HCT116 (cell line): Measurements from ENCODE around the gene SDK2. TPM values are rescaled to one million over a fixed set of nuclear protein-coding genes. Genes with fewer than 3 reads are reported as not detected.

Experiments
- ATAC-seq: fragments of 200-7000 bp; cut with Tn5 transposase; 2 replicates; pipeline ENCODE4 v1.9.1; 2020; ENCODE audit warnings: mild to moderate bottlenecking, moderate library complexity
- BruUV-seq: library from RNA; stranded (reverse); fragments of 400-500 nt; replicated peaks from 2 replicates; lab custom pipeline; 2021; lab: Mats Ljungman, UMichigan
- CTCF ChIA-PET: fragments of 300-600 bp; sonication (Branson Sonifier 250); formaldehyde crosslinking; loops from one replicate; lab custom pipeline; 2021; ENCODE audit warnings: antibody characterized with exemption; lab: Charles Lee
- POLR2A ChIA-PET: fragments of 300-600, 350-600 bp; sonication (Branson Sonifier 250); formaldehyde crosslinking; loops from one replicate; lab custom pipeline; 2021; ENCODE audit warnings: antibody characterized with exemption; lab: Charles Lee
- RAD21 ChIA-PET, 2 experiments: fragments of 300-600 bp; sonication (Branson Sonifier 250); formaldehyde crosslinking; loops; one replicate each; lab custom pipeline; 2023; ENCODE audit warnings: low total read pairs in 2 of 2; ENCODE audit not compliant: uncharacterized antibody in 2 of 2, unreplicated experiment in 2 of 2, low non-redundant PET in 1 of 2; lab: Charles Lee
- DNase-seq: peaks from one replicate; pipeline ENCODE4 v3.0.0-alpha.2; 2010; ENCODE audit warnings: low read depth, low spot score
- H2AFZ ChIP-seq: fragments of 200-600 bp; shearing (Covaris generic), sonication (generic); 2 replicates; pipeline ENCODE4 v1.6.1; 2017; ENCODE audit warnings: low read depth, mixed run types, mixed read lengths, antibody characterized with exemption, low read length; ENCODE audit not compliant: poor library complexity, severe bottlenecking
- H3K27ac ChIP-seq: 2 replicates; pipeline ENCODE4 v1.5.1; 2012; ENCODE audit warnings: low read depth, low read length
- H3K27me3 ChIP-seq: fragments of 200-600 bp; sonication (generic); 2 replicates; pipeline ENCODE4 v1.6.1; 2016; ENCODE audit warnings: mixed run types, low read length, mixed read lengths; ENCODE audit not compliant: insufficient read depth
- H3K36me3 ChIP-seq, 2 experiments: fragments of 200-500 bp in 1 of 2; fragments of 200-600 bp in 1 of 2; sonication (Bioruptor generic) in 1 of 2; sonication (generic) in 1 of 2; 2 replicates each; pipeline versions ENCODE4 v1.5.1 to v1.6.1; 2014 to 2016; ENCODE audit warnings: low read length in 2 of 2, inconsistent platforms in 1 of 2, mixed read lengths in 1 of 2, mixed run types in 1 of 2; ENCODE audit not compliant: insufficient read depth in 2 of 2, control insufficient read depth in 1 of 2
- H3K4me1 ChIP-seq, 2 experiments: fragments of 200-600 bp in 1 of 2; sonication (generic) in 1 of 2; 2 replicates each; pipeline versions ENCODE4 v1.5.1 to v1.6.1; 2012 to 2017; ENCODE audit warnings: low read length in 2 of 2, inconsistent platforms in 1 of 2, mild to moderate bottlenecking in 1 of 2, mixed read lengths in 1 of 2, mixed run types in 1 of 2, moderate library complexity in 1 of 2; ENCODE audit not compliant: insufficient read depth in 2 of 2, control insufficient read depth in 1 of 2
- H3K4me2 ChIP-seq: fragments of 200-600 bp; sonication (generic); 2 replicates; pipeline ENCODE4 v1.6.1; 2017; ENCODE audit warnings: mixed run types, low read length, mixed read lengths
- H3K4me3 ChIP-seq, 2 experiments: fragments of 200-600 bp in 1 of 2; sonication (generic) in 1 of 2; replicated peaks in 1 of 2; 2 replicates each; pipeline ENCODE4 v1.5.1; 2011 to 2016; ENCODE audit warnings: low read length in 2 of 2, control low read depth in 1 of 2, low read depth in 1 of 2, mild to moderate bottlenecking in 1 of 2, mixed read lengths in 1 of 2, mixed run types in 1 of 2
- H3K79me2 ChIP-seq: fragments of 200-600 bp; sonication (generic); 2 replicates; pipeline ENCODE4 v1.6.1; 2017; ENCODE audit warnings: mild to moderate bottlenecking, mixed run types, low read length, moderate library complexity, mixed read lengths; ENCODE audit not compliant: insufficient read depth
- H3K9ac ChIP-seq: fragments of 200-600 bp; sonication (generic); 2 replicates; pipeline ENCODE4 v1.6.1; 2016; ENCODE audit warnings: low read length, mixed read lengths
- H3K9me2 ChIP-seq: fragments of 200-600 bp; sonication (generic), shearing (Covaris generic); 2 replicates; pipeline ENCODE4 v1.6.1; 2017; ENCODE audit warnings: mixed run types, mild to moderate bottlenecking, moderate library complexity; ENCODE audit not compliant: insufficient read depth
- H3K9me3 ChIP-seq, 2 experiments: fragments of 200-500 bp in 1 of 2; fragments of 200-600 bp in 1 of 2; sonication (Bioruptor generic) in 1 of 2; sonication (generic) in 1 of 2; 2 replicates each; pipeline ENCODE4 v1.6.1; 2014 to 2017; ENCODE audit warnings: low read length in 2 of 2, mixed read lengths in 2 of 2, inconsistent platforms in 1 of 2, low read depth in 1 of 2, mild to moderate bottlenecking in 1 of 2, mixed run types in 1 of 2, moderate library complexity in 1 of 2; ENCODE audit not compliant: control insufficient read depth in 1 of 2, insufficient read depth in 1 of 2
- H4K20me1 ChIP-seq: fragments of 200-600 bp; sonication (generic), shearing (Covaris generic); 2 replicates; pipeline ENCODE4 v1.6.1; 2017; ENCODE audit warnings: mixed run types, mild to moderate bottlenecking, moderate library complexity; ENCODE audit not compliant: insufficient read depth
- ELF1 ChIP-seq: IDR thresholded peaks from 2 replicates; pipeline ENCODE4 v1.6.1; 2012; ENCODE audit warnings: low read depth, borderline replicate concordance
- EZH2 ChIP-seq: fragments of 200-600 bp; sonication (generic); IDR thresholded peaks from 2 replicates; pipeline ENCODE4 v1.6.1; 2017; ENCODE audit warnings: antibody characterized with exemption, mixed run types
- EZH2phosphoT487 ChIP-seq: fragments of 200-600 bp; IDR thresholded peaks from 2 replicates; pipeline ENCODE4 v1.6.1; 2018; ENCODE audit warnings: antibody characterized with exemption, borderline replicate concordance
- FOSL1 ChIP-seq: IDR thresholded peaks from 2 replicates; pipeline ENCODE4 v1.6.1; 2012; ENCODE audit warnings: low read depth
- JUND ChIP-seq: IDR thresholded peaks from 2 replicates; pipeline ENCODE4 v1.6.1; 2012
- POLR2AphosphoS5 ChIP-seq: IDR thresholded peaks from 2 replicates; pipeline ENCODE4 v1.6.1; 2011; ENCODE audit warnings: mild to moderate bottlenecking, low read depth, low read length, moderate library complexity
- RAD21 ChIP-seq: IDR thresholded peaks from 2 replicates; pipeline ENCODE4 v1.6.1; 2012; ENCODE audit warnings: low read depth, mild to moderate bottlenecking
- SIN3A ChIP-seq: IDR thresholded peaks from 2 replicates; pipeline ENCODE4 v1.6.1; 2012; ENCODE audit warnings: low read depth
- SP1 ChIP-seq: IDR thresholded peaks from 2 replicates; pipeline ENCODE4 v1.6.1; 2012; ENCODE audit warnings: low read depth
- YY1 ChIP-seq: IDR thresholded peaks from 2 replicates; pipeline ENCODE4 v1.6.1; 2011; ENCODE audit warnings: low read length, low read depth, moderate library complexity, mild to moderate bottlenecking; ENCODE audit not compliant: insufficient replicate concordance; ENCODE audit errors: extremely low read depth
- ZNF274 ChIP-seq: fragments of 200-500 bp; sonication (Bioruptor generic); IDR thresholded peaks from 2 replicates; pipeline ENCODE4 v1.6.1; 2014; ENCODE audit warnings: mild to moderate bottlenecking, low read depth, low read length, inconsistent platforms
- intact Hi-C: fragments of 100-400 bp; cut with micrococcal nuclease; formaldehyde crosslinking; loops from 2 replicates; pipeline ENCODE4 v1.10.0; 2022
- total RNA-seq: library from RNA; stranded (reverse); gene quantifications from one replicate; pipeline ENCODE4 v1.2.1, GENCODE V29; 2021; ENCODE audit not compliant: unreplicated experiment
- TF ChIP-seq, protein P1 (sequence below): IDR thresholded peaks from 2 replicates; pipeline ENCODE4 v1.6.1; 2012
- TF ChIP-seq, protein P2 (sequence below): IDR thresholded peaks from 2 replicates; pipeline ENCODE4 v1.6.1; 2012
- TF ChIP-seq, protein P3 (sequence below): IDR thresholded peaks from 2 replicates; pipeline ENCODE4 v1.6.1; 2011; ENCODE audit warnings: mild to moderate bottlenecking, low read length, moderate library complexity; ENCODE audit not compliant: insufficient replicate concordance; ENCODE audit errors: extremely low read depth

SDK2 gene
- total RNA-seq, 1 experiment from 2014 or later = 0.10 TPM

DNA sequence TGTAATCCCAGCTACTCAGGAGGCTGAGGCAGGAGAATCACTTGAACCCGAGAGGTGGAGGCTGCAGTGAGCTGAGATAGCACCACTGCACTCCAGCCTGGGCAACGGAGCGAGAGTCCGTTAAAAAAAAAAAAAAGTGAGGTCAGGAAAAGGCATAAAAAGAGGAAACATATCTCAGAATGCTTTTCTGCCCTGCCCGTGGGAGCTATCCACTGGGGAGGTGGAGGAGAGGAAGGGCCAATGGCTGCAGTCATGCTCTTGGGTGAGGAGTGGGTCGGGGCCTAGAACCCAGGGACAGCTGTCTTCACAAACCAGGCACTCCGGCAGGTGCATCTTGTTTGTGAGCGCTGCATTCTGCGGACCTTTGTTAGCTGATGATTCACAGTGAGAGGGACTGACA lies 272.4 kb downstream of the SDK2 start:
- DNase-seq (no peak), ATAC-seq (no peak)
- H3K4me2 ChIP-seq = no peak overlapping the region
- no peak overlapping the region for H2AFZ ChIP-seq
- no peaks in the 10 kb centered on the region for H3K9me2 ChIP-seq
- no peaks in the 10 kb centered on the region for H3K79me2 ChIP-seq
- no peaks in the 10 kb centered on the region for H3K36me3 ChIP-seq
- peaks cover 31% of the 10 kb centered on the region; the same call in 1 of the 2 replicates for H3K27me3 ChIP-seq
- POLR2A ChIA-PET = no interaction called here
- no peak overlapping the region for H3K27ac ChIP-seq
- CTCF ChIA-PET = interaction anchor here (1.2 to 4.0 kb wide), 4 partner anchors 10 to 645 kb away, joined by 4 to 180 read pairs (median 17); partner anchors contain the start of gene CDC42EP4
- TF ChIP-seq, protein P1, sequence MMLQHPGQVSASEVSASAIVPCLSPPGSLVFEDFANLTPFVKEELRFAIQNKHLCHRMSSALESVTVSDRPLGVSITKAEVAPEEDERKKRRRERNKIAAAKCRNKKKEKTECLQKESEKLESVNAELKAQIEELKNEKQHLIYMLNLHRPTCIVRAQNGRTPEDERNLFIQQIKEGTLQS = no peak
- TF ChIP-seq POLR2AphosphoS5 (no peak), RAD21 (no peak), EZH2 (no peak), JUND (no peak)
- TF ChIP-seq, protein P2, sequence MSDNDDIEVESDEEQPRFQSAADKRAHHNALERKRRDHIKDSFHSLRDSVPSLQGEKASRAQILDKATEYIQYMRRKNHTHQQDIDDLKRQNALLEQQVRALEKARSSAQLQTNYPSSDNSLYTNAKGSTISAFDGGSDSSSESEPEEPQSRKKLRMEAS = no peak
- RAD21 ChIA-PET = interaction anchor here in 1 of 2 experiments (0.6 kb wide), 1 partner anchor 63 kb away, joined by 4 read pairs; no protein-coding TSS in a partner anchor
- no peaks in the 10 kb centered on the region for H3K9me3 ChIP-seq
- intact Hi-C loops = loop anchor here (5.0 kb wide), 1 partner anchor 815 kb away; no protein-coding TSS in a partner anchor
- H3K4me1 ChIP-seq = no peaks in the 10 kb centered on the region
- no peak overlapping the region for H3K9ac ChIP-seq
- no TSS peak for BruUV-seq
- no peaks in the 10 kb centered on the region for H4K20me1 ChIP-seq
- H3K4me3 ChIP-seq = no peak overlapping the region

DNA sequence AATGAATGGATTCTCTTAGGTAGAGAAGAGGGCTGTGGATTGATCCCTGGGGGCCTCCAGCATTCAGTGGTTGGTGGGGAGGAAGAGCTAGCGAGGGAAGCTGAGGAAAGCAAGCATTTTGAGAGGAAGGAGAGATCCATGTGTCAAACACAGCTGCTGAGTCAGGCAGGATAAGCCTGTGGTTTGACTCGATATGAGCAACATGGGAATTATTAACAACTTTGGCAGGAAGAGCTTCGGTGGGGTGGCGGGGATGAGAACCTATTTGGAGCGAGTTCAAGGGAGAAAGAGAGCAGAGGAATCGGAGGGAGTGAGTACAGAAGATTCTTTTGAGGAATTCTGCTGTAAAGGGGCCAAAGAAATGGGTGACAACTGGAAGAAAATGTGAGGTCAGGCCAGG lies 273.0 kb downstream of the SDK2 start:
- no peaks in the 10 kb centered on the region for H3K9me2 ChIP-seq
- no peaks in the 10 kb centered on the region for H3K9me3 ChIP-seq
- no peak overlapping the region for H2AFZ ChIP-seq
- DNase-seq (no peak), ATAC-seq (no peak)
- ChIA-PET CTCF (interaction anchor here (1.2 to 4.0 kb wide), 6 partner anchors 10 to 644 kb away, joined by 4 to 180 read pairs (median 11); partner anchors contain the start of genes CDC42EP4 and COG1), RAD21 (interaction anchor here (0.6 to 3.0 kb wide), 3 partner anchors 63 to 116 kb away, joined by 4 to 43 read pairs (median 4); no protein-coding TSS in a partner anchor), POLR2A (no interaction called here)
- no peaks in the 10 kb centered on the region for H3K4me1 ChIP-seq
- H3K36me3 ChIP-seq = no peaks in the 10 kb centered on the region
- peaks cover 31% of the 10 kb centered on the region; the same call in 1 of the 2 replicates for H3K27me3 ChIP-seq
- H3K27ac ChIP-seq = no peak overlapping the region
- intact Hi-C loops = loop anchor here (5.0 kb wide), 1 partner anchor 814 kb away; no protein-coding TSS in a partner anchor
- no peak overlapping the region for H3K4me2 ChIP-seq
- H3K9ac ChIP-seq = no peak overlapping the region
- H3K79me2 ChIP-seq = no peaks in the 10 kb centered on the region
- no peak overlapping the region for H3K4me3 ChIP-seq
- no TSS peak for BruUV-seq
- TF ChIP-seq ELF1 (no peak), SIN3A (no peak), YY1 (no peak), SP1 (no peak), FOSL1 (no peak), EZH2phosphoT487 (no peak), ZNF274 (no peak)
- TF ChIP-seq, protein P3, sequence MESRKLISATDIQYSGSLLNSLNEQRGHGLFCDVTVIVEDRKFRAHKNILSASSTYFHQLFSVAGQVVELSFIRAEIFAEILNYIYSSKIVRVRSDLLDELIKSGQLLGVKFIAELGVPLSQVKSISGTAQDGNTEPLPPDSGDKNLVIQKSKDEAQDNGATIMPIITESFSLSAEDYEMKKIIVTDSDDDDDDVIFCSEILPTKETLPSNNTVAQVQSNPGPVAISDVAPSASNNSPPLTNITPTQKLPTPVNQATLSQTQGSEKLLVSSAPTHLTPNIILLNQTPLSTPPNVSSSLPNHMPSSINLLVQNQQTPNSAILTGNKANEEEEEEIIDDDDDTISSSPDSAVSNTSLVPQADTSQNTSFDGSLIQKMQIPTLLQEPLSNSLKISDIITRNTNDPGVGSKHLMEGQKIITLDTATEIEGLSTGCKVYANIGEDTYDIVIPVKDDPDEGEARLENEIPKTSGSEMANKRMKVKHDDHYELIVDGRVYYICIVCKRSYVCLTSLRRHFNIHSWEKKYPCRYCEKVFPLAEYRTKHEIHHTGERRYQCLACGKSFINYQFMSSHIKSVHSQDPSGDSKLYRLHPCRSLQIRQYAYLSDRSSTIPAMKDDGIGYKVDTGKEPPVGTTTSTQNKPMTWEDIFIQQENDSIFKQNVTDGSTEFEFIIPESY = no peak
- H4K20me1 ChIP-seq = no peaks in the 10 kb centered on the region
